IPS DF 4.7 (cell line): ENCODE results near the gene SPOCD1.

Source experiments
- DNase-seq: peaks from one replicate; pipeline ENCODE4 v3.0.0-alpha.2; 2013; ENCODE audit warnings: low spot score; ENCODE audit errors: extremely low read depth

The SPOCD1 gene

GRCh38 chr1:31800674-31800967 lies 15.2 kb downstream of the SPOCD1 start:
- no peak for DNase-seq

GRCh38 chr1:31799895-31800673 lies 15.7 kb downstream of the SPOCD1 start:
- no peak for DNase-seq

GRCh38 chr1:31799196-31799894 lies 16.5 kb downstream of the SPOCD1 start:
- no peak for DNase-seq

GRCh38 chr1:31798433-31799195 lies 17.2 kb downstream of the SPOCD1 start:
- no peak for DNase-seq

- DNase-seq: no peak
These were observed 17.8 kb downstream of the SPOCD1 start for GRCh38 chr1:31798086-31798432.

GRCh38 chr1:31797216-31797615 lies 18.6 kb downstream of the SPOCD1 start:
- DNase-seq: no peak

- DNase-seq: no peak
These were observed 19.1 kb downstream of the SPOCD1 start for GRCh38 chr1:31796707-31797106.

GRCh38 chr1:31795801-31796621 lies 19.8 kb downstream of the SPOCD1 start:
- no peak for DNase-seq

- no peak for DNase-seq
These were observed 20.6 kb downstream of the SPOCD1 start for GRCh38 chr1:31795096-31795675.

GRCh38 chr1:31793586-31794285 lies 22.1 kb downstream of the SPOCD1 start:
- no peak for DNase-seq

GRCh38 chr1:31793086-31793485 lies 22.7 kb downstream of the SPOCD1 start:
- DNase-seq: no peak

GRCh38 chr1:31792541-31792940 lies 23.3 kb downstream of the SPOCD1 start:
- no peak for DNase-seq

- DNase-seq: no peak
These were observed 23.7 kb downstream of the SPOCD1 start for GRCh38 chr1:31792116-31792515.

- DNase-seq: no peak
These were observed 24.5 kb downstream of the SPOCD1 start for GRCh38 chr1:31791131-31791858.

- DNase-seq: no peak
These were observed 25.2 kb downstream of the SPOCD1 start for GRCh38 chr1:31790641-31791091.

- no peak for DNase-seq
These were observed 25.7 kb downstream of the SPOCD1 start for GRCh38 chr1:31790140-31790539.

- DNase-seq: no peak
These were observed 26.4 kb downstream of the SPOCD1 start for GRCh38 chr1:31789259-31790065.

- no peak for DNase-seq
These were observed 27.0 kb downstream of the SPOCD1 start for GRCh38 chr1:31788825-31789256.
